Hindlimb muscle (tissue), 1 donor: ENCODE data around the gene TTC39C. TPM values are rescaled to one million over a fixed set of nuclear protein-coding genes. Genes with fewer than 3 reads are reported as not detected.
"Not testable (repeated sequence)": the region's sequence is repeated elsewhere in the genome, so short reads cannot be mapped to it uniquely, and the experiment has no call there.

Experiments used
- DNase-seq: peaks from one replicate; pipeline ENCODE4 v3.0.0-alpha.2; 2013
- polyA plus RNA-seq: library from polyadenylated mRNA; unstranded; fragments of 120-200 nt; gene quantifications from one replicate; pipeline ENCODE4 v1.2.1, GENCODE V29; 2013; ENCODE audit not compliant: insufficient read length

Gene TTC39C
- polyA plus RNA-seq, 1 donor = 4.1 TPM

GRCh38 chr18:24018299-24018886 lies 3.8 kb downstream of the TTC39C start:
- no peak for DNase-seq

- no peak for DNase-seq
These were observed 5.2 kb downstream of the TTC39C start for GRCh38 chr18:24019641-24020331.

- no peak for DNase-seq
These were observed 7.0 kb downstream of the TTC39C start for GRCh38 chr18:24021505-24021904.

- no peak for DNase-seq
These were observed 7.6 kb downstream of the TTC39C start for GRCh38 chr18:24022161-24022560.

- no peak for DNase-seq
These were observed 8.7 kb downstream of the TTC39C start for GRCh38 chr18:24023185-24023814.

GRCh38 chr18:24024425-24024824 lies 9.9 kb downstream of the TTC39C start:
- no peak for DNase-seq

GRCh38 chr18:24026457-24026856 lies 11.9 kb downstream of the TTC39C start:
- no peak for DNase-seq

GRCh38 chr18:24027156-24027827 lies 12.7 kb downstream of the TTC39C start:
- DNase-seq = peak; percentile 38

GRCh38 chr18:24028946-24029345 lies 14.4 kb downstream of the TTC39C start:
- not testable (repeated sequence) for DNase-seq

GRCh38 chr18:24031318-24031717 lies 16.8 kb downstream of the TTC39C start:
- DNase-seq = no peak

GRCh38 chr18:24031916-24032315 lies 17.4 kb downstream of the TTC39C start:
- no peak for DNase-seq

- DNase-seq = no peak
These were observed 19.3 kb downstream of the TTC39C start for GRCh38 chr18:24033641-24034412.

- no peak for DNase-seq
These were observed 20.8 kb downstream of the TTC39C start for GRCh38 chr18:24035316-24035715.

- DNase-seq = no peak
These were observed 25.1 kb downstream of the TTC39C start for GRCh38 chr18:24039671-24040070.

GRCh38 chr18:24041691-24042090 lies 27.1 kb downstream of the TTC39C start:
- DNase-seq = no peak

- no peak for DNase-seq
These were observed 28.8 kb downstream of the TTC39C start for GRCh38 chr18:24043403-24043802.

GRCh38 chr18:24048261-24048660 lies 33.7 kb downstream of the TTC39C start:
- no peak for DNase-seq

- DNase-seq = no peak
These were observed 34.6 kb downstream of the TTC39C start for GRCh38 chr18:24049142-24049541.

GRCh38 chr18:24051031-24051947 lies 36.7 kb downstream of the TTC39C start:
- DNase-seq = no peak

- DNase-seq = no peak
These were observed 37.5 kb downstream of the TTC39C start for GRCh38 chr18:24052053-24052452.

- DNase-seq = peak; percentile 29
These were observed 38.7 kb downstream of the TTC39C start for GRCh38 chr18:24053211-24053610.

- DNase-seq = no peak
These were observed 39.6 kb downstream of the TTC39C start for GRCh38 chr18:24054130-24054529.
